HepG2 (cell line): ENCODE results near the gene CCDC142. TPM values are rescaled to one million over a fixed set of nuclear protein-coding genes. Genes with fewer than 3 reads are reported as not detected.
A peak's percentile ranks its signal among the peaks of the same experiment; 100 is the strongest.

Experiments
- ATF1 ChIP-seq: IDR thresholded peaks from 2 replicates; pipeline ENCODE4 v1.6.1; 2016; ENCODE audit warnings: mild to moderate bottlenecking, control low read depth
- DMTF1 ChIP-seq: sonication (generic); formaldehyde crosslinking; IDR thresholded peaks from 2 replicates; pipeline ENCODE4 v1.4.0; 2020; ENCODE audit warnings: mild to moderate bottlenecking, missing genetic modification reagents
- EP300 ChIP-seq, 3 experiments: sonication (generic) in 1 of 3; formaldehyde crosslinking in 1 of 3; IDR thresholded peaks; 2 replicates each; pipeline versions ENCODE4 v1.5.1 to v1.6.1; 2011 to 2020; ENCODE audit warnings: low read depth in 2 of 3, low read length in 2 of 3, borderline replicate concordance in 1 of 3, improper control_type of control experiment in 1 of 3, mild to moderate bottlenecking in 1 of 3, missing genetic modification reagents in 1 of 3, moderate library complexity in 1 of 3
- ESRRA ChIP-seq: sonication (generic); formaldehyde crosslinking; IDR thresholded peaks from 2 replicates; pipeline ENCODE4 v1.5.1; 2020; ENCODE audit warnings: mild to moderate bottlenecking, low read depth, missing genetic modification reagents
- FOXC1 ChIP-seq: sonication (generic); formaldehyde crosslinking; IDR thresholded peaks from 2 replicates; pipeline ENCODE4 v1.8.0; 2022; ENCODE audit warnings: mild to moderate bottlenecking, missing genetic modification reagents, borderline replicate concordance
- KDM5A ChIP-seq: fragments of 200-600 bp; sonication (generic); IDR thresholded peaks from 2 replicates; pipeline ENCODE4 v1.7.0; 2018; ENCODE audit warnings: antibody characterized with exemption, mild to moderate bottlenecking, low read length, borderline replicate concordance
- KLF11 ChIP-seq: IDR thresholded peaks from 2 replicates; pipeline ENCODE4 v1.6.1; 2016; ENCODE audit warnings: missing compliant biosample characterization
- NCOR1 ChIP-seq: fragments of 200-600 bp; sonication (generic); IDR thresholded peaks from 2 replicates; pipeline ENCODE4 v1.7.0; 2017; ENCODE audit warnings: antibody characterized with exemption, low read length, borderline replicate concordance
- NFYB ChIP-seq: sonication (generic); formaldehyde crosslinking; IDR thresholded peaks from 2 replicates; pipeline ENCODE4 v1.4.0; 2020; ENCODE audit warnings: missing genetic modification reagents
- SMARCE1 ChIP-seq: fragments of 450-650 bp; IDR thresholded peaks from 2 replicates; pipeline ENCODE4 v1.6.1; 2017; ENCODE audit warnings: borderline replicate concordance
- SSRP1 ChIP-seq: IDR thresholded peaks from 2 replicates; pipeline ENCODE4 v1.6.1; 2016; ENCODE audit warnings: control low read depth
- TOPORS ChIP-seq: sonication (generic); formaldehyde crosslinking; IDR thresholded peaks from 2 replicates; pipeline ENCODE4 v1.8.0; 2023; ENCODE audit warnings: mild to moderate bottlenecking, missing genetic modification reagents
- ZFP91 ChIP-seq: sonication (generic); formaldehyde crosslinking; IDR thresholded peaks from 2 replicates; pipeline ENCODE4 v1.9.0; 2022; ENCODE audit warnings: missing genetic modification reagents, mild to moderate bottlenecking, borderline replicate concordance
- ZFYVE20 ChIP-seq: sonication (generic); formaldehyde crosslinking; IDR thresholded peaks from 2 replicates; pipeline ENCODE4 v1.8.0; 2023; ENCODE audit warnings: low read depth, mild to moderate bottlenecking, moderate library complexity, missing genetic modification reagents, borderline replicate concordance
- ZNF136 ChIP-seq: sonication (generic); formaldehyde crosslinking; IDR thresholded peaks from 2 replicates; pipeline ENCODE4 v1.8.1; 2022; ENCODE audit warnings: low read depth, mild to moderate bottlenecking, moderate library complexity, missing genetic modification reagents
- ZNF256 ChIP-seq: sonication (generic); formaldehyde crosslinking; conservative IDR thresholded peaks from 2 replicates; pipeline ENCODE4 v1.4.0; 2020; ENCODE audit warnings: missing genetic modification reagents
- ZNF543 ChIP-seq: sonication (generic); formaldehyde crosslinking; IDR thresholded peaks from 2 replicates; pipeline ENCODE4 v1.4.0; 2020; ENCODE audit warnings: mild to moderate bottlenecking, missing genetic modification reagents
- ZNF605 ChIP-seq: sonication (generic); formaldehyde crosslinking; IDR thresholded peaks from 2 replicates; pipeline ENCODE4 v1.8.0; 2022; ENCODE audit warnings: mild to moderate bottlenecking, missing genetic modification reagents
- ZNF629 ChIP-seq: sonication (generic); formaldehyde crosslinking; conservative IDR thresholded peaks from 2 replicates; pipeline ENCODE4 v1.5.0; 2020; ENCODE audit warnings: missing genetic modification reagents
- ZNF703 ChIP-seq: sonication (generic); formaldehyde crosslinking; IDR thresholded peaks from 2 replicates; pipeline ENCODE4 v1.5.1; 2020; ENCODE audit warnings: missing genetic modification reagents, mild to moderate bottlenecking, moderate library complexity, borderline replicate concordance
- ZSCAN30 ChIP-seq: sonication (generic); formaldehyde crosslinking; IDR thresholded peaks from 2 replicates; pipeline ENCODE4 v1.5.0; 2020; ENCODE audit warnings: mild to moderate bottlenecking, missing genetic modification reagents
- polyA plus RNA-seq, 8 experiments: library from polyadenylated mRNA; depleted of rRNA in 3 of 8; stranded (reverse) in 7 of 8; unstranded in 1 of 8; fragments of >200 nt; fragmentation: Illumina TruSeq in 4 of 8; extraction: Trizol in 4 of 8; gene quantifications; 2 replicates each; pipeline versions ENCODE4 v1.2.1 to v1.2.3, GENCODE V29; 2011 to 2016; ENCODE audit warnings: low read depth in 4 of 8, missing spikeins in 1 of 8, mixed read lengths in 1 of 8; ENCODE audit not compliant: insufficient read depth in 1 of 8
- total RNA-seq, 5 experiments: library from RNA; depleted of rRNA; stranded (reverse); fragments of >200 nt; fragmentation: Illumina TruSeq; extraction: Trizol; gene quantifications; 2 replicates each; pipeline ENCODE4 v1.2.3, GENCODE V29; 2016; ENCODE audit warnings: low read depth in 1 of 5

The CCDC142 gene
- total and polyA plus RNA-seq, 2 of the 13 experiments (the other 11 are each of a cell fraction or from before 2014, with no cell fraction given) = 14.7 to 30.4 TPM

GRCh38 chr2:74454654-74455511 is 27.9 kb downstream of the CCDC142 start, which contains the start of gene INO80B (continued):
- no peak for TF ChIP-seq DMTF1
- TF ChIP-seq NFYB = peak; percentile 67
- peak; percentile 86 for TF ChIP-seq KLF11
- TF ChIP-seq EP300 (IDR thresholded peaks at IDR 0.05; ENCODE audit: low read depth in 2 of 2, low read length in 2 of 2) = peak in 1 of 2 experiments; percentile 67; a peak in 2 of 4 replicates
- peak; percentile 63; the same call in 1 of the 2 replicates for TF ChIP-seq EP300 (CRISPR knock-in tag; IDR thresholded peaks at IDR 0.05; ENCODE audit: borderline replicate concordance)
- TF ChIP-seq ZNF136 (CRISPR knock-in tag) = 0 out of 2 replicates have a peak, but pooled peaks have one; percentile 72
- TF ChIP-seq ATF1 (CRISPR knock-in tag) = peak; percentile 87
- TF ChIP-seq SSRP1 (CRISPR knock-in tag) = peak; percentile 94; the same call in 1 of the 2 replicates
- TF ChIP-seq ZFP91 = peak; percentile 97
- TF ChIP-seq SMARCE1 = no peak
- TF ChIP-seq ZNF256 = no peak
- peak; percentile 98 for TF ChIP-seq KDM5A
- no peak; the same call in 1 of the 2 replicates for TF ChIP-seq ZNF629 (CRISPR knock-in tag)
- no peak for TF ChIP-seq ZFYVE20 (CRISPR knock-in tag)
- TF ChIP-seq ZNF605 (CRISPR knock-in tag) = peak; percentile 99
- TF ChIP-seq TOPORS = peak; percentile 91
- peak; percentile 83; the same call in 1 of the 2 replicates for TF ChIP-seq NCOR1
- TF ChIP-seq FOXC1 = peak; percentile 93; the same call in 1 of the 2 replicates
- TF ChIP-seq ZSCAN30 (CRISPR knock-in tag) = 0 out of 2 replicates have a peak, but pooled peaks have one; percentile 76
- no peak for TF ChIP-seq ZNF703 (CRISPR knock-in tag)
- TF ChIP-seq ZNF543 = peak; percentile 85
- TF ChIP-seq ESRRA = peak; percentile 89
